GM12878 (cell line): ENCODE measurements around the gene KRTAP5-6. TPM values are rescaled to one million over a fixed set of nuclear protein-coding genes. Genes with fewer than 3 reads are reported as not detected.

Experiments
- ATAC-seq: fragments of 200-7000 bp; cut with Tn5 transposase; 3 replicates; pipeline ENCODE4 v1.9.1; 2020; ENCODE audit warnings: mild to moderate bottlenecking, moderate library complexity
- BruUV-seq: library from RNA; stranded (reverse); fragments of 400-500 nt; replicated peaks from 2 replicates; lab custom pipeline; 2021; lab: Mats Ljungman, UMichigan
- CTCF ChIA-PET: fragments of 300-600 bp; sonication (Branson Sonifier 250); formaldehyde crosslinking; extraction: SDS; loops from one replicate; lab custom pipeline; 2021; ENCODE audit warnings: inconsistent platforms; lab: Yijun Ruan, JAX
- POLR2A ChIA-PET: fragments of 350-600 bp; formaldehyde crosslinking; extraction: SDS; loops from one replicate; lab custom pipeline; 2021; ENCODE audit warnings: inconsistent platforms; lab: Charles Lee
- RAD21 ChIA-PET: fragments of 300-600 bp; sonication (Branson Sonifier 250); formaldehyde crosslinking; loops from one replicate; lab custom pipeline; 2023; ENCODE audit warnings: antibody characterized with exemption; ENCODE audit not compliant: unreplicated experiment; lab: Charles Lee
- SMC1A ChIA-PET: fragments of 300-600 bp; sonication (Branson Sonifier 250); formaldehyde crosslinking; loops from one replicate; lab custom pipeline; 2023; ENCODE audit not compliant: unreplicated experiment, uncharacterized antibody; lab: Charles Lee
- DNase-seq: peaks from one replicate; pipeline ENCODE4 v3.0.0-alpha.2; 2011; ENCODE audit warnings: low read depth, low spot score
- FAIRE-seq: peaks from 3 replicates; lab custom pipeline; 2011; peaks lifted over from hg19 to GRCh38; lab: Jason Lieb, UNC
- H2AFZ ChIP-seq: 2 replicates; pipeline ENCODE4 v1.6.0; 2011; ENCODE audit warnings: low read depth, low read length, control low read depth; ENCODE audit not compliant: control insufficient read depth
- H3K27ac ChIP-seq: 2 replicates; pipeline ENCODE4 v1.5.1; 2011; ENCODE audit warnings: control low read depth; ENCODE audit not compliant: control insufficient read depth, insufficient read depth
- H3K27me3 ChIP-seq, 2 experiments: replicated peaks in 1 of 2; 2 replicates each; pipeline versions ENCODE4 v1.6.0 to v1.6.1; 2011; ENCODE audit warnings: low read length in 1 of 2; ENCODE audit not compliant: control insufficient read depth in 2 of 2, insufficient read depth in 2 of 2
- H3K36me3 ChIP-seq, 2 experiments: 2 replicates each; pipeline ENCODE4 v1.5.1; 2011; ENCODE audit warnings: low read length in 1 of 2; ENCODE audit not compliant: control insufficient read depth in 2 of 2, insufficient read depth in 2 of 2
- H3K4me1 ChIP-seq: 2 replicates; pipeline ENCODE4 v1.6.1; 2011; ENCODE audit warnings: mild to moderate bottlenecking, low read length, moderate library complexity, mixed read lengths; ENCODE audit not compliant: control insufficient read depth, insufficient read depth
- H3K4me2 ChIP-seq: 2 replicates; pipeline ENCODE4 v1.6.0; 2011; ENCODE audit warnings: control low read depth; ENCODE audit not compliant: control insufficient read depth, insufficient read depth
- H3K4me3 ChIP-seq: fragments of 200-600 bp; sonication (generic); 2 replicates; pipeline ENCODE4 v1.5.1; 2016
- H3K79me2 ChIP-seq: 2 replicates; pipeline ENCODE4 v1.6.0; 2011; ENCODE audit warnings: low read length; ENCODE audit not compliant: control insufficient read depth, insufficient read depth
- H3K9ac ChIP-seq: 2 replicates; pipeline ENCODE4 v1.8.0; 2011; ENCODE audit warnings: low read length, control low read depth, mixed read lengths; ENCODE audit not compliant: control insufficient read depth, insufficient read depth
- H3K9me3 ChIP-seq: replicated peaks from 3 replicates; pipeline ENCODE4 v1.5.1; 2011; ENCODE audit warnings: mild to moderate bottlenecking, low read length; ENCODE audit not compliant: control insufficient read depth, insufficient read depth
- H4K20me1 ChIP-seq: 2 replicates; pipeline ENCODE4 v1.6.0; 2011; ENCODE audit not compliant: control insufficient read depth, insufficient read depth
- FOXM1 ChIP-seq: IDR thresholded peaks from 2 replicates; pipeline ENCODE4 v1.6.1; 2012; ENCODE audit warnings: low read depth, mild to moderate bottlenecking, inconsistent platforms, low read length, moderate library complexity
- IRF4 ChIP-seq: IDR thresholded peaks from 2 replicates; pipeline ENCODE4 v1.6.1; 2011; ENCODE audit warnings: low read depth, low read length
- ZNF217 ChIP-seq: fragments of 450-650 bp; IDR thresholded peaks from 2 replicates; pipeline ENCODE4 v1.6.1; 2017; ENCODE audit warnings: antibody characterized with exemption, mild to moderate bottlenecking
- WGBS: methylation state at CpG from one replicate; pipeline ENCODE4 v1.1.6; 2016; ENCODE audit warnings: low lambda C conversion rate; ENCODE audit not compliant: insufficient replicate concordance, insufficient coverage; ENCODE audit errors: missing lambda C conversion rate; 5-methylcytosine and 5-hydroxymethylcytosine counted together
- in situ Hi-C: fragments of 300-500 bp; cut with MboI; formaldehyde crosslinking; loops from 9 replicates; pipeline ENCODE4 v1.14.3; 2018; ENCODE audit warnings: mixed read lengths
- intact Hi-C: fragments of 100-400 bp; cut with micrococcal nuclease; formaldehyde crosslinking; loops from one replicate; pipeline ENCODE4 v1.14.2; 2022; ENCODE audit not compliant: unreplicated experiment
- polyA plus RNA-seq, 11 experiments: library from polyadenylated mRNA; depleted of rRNA in 4 of 11; unstranded in 6 of 11; stranded (reverse) in 5 of 11; fragments of >200 nt; fragmentation: Nextera tagmentation in 4 of 11; fragmentation: Illumina TruSeq in 1 of 11; extraction: Ambion mirVana in 4 of 11; extraction: Trizol in 1 of 11; gene quantifications; 1 replicate in 1 of 11; 2 replicates in 10 of 11; pipeline versions ENCODE4 v1.2.1 to v1.2.3, GENCODE V29; 2011 to 2016; ENCODE audit warnings: inconsistent platforms in 2 of 11, missing spikeins in 2 of 11, low read depth in 1 of 11
- total RNA-seq, 4 experiments: library from RNA; depleted of rRNA in 3 of 4; stranded (reverse); fragments of >200 nt in 3 of 4; fragmentation: Illumina TruSeq in 1 of 4; extraction: Trizol in 1 of 4; gene quantifications; 2 replicates each; pipeline versions ENCODE4 v1.2.1 to v1.2.3, GENCODE V29; 2013 to 2021
- TF ChIP-seq, protein P1 (sequence below): fragments of 450-650 bp; conservative IDR thresholded peaks from 2 replicates; pipeline ENCODE4 v1.6.1; 2017; ENCODE audit warnings: mild to moderate bottlenecking, moderate library complexity

The KRTAP5-6 gene
- total and polyA plus RNA-seq, 10 of the 15 experiments (the other 5 are each of a cell fraction or from before 2014, with no cell fraction given): not detected

DNA sequence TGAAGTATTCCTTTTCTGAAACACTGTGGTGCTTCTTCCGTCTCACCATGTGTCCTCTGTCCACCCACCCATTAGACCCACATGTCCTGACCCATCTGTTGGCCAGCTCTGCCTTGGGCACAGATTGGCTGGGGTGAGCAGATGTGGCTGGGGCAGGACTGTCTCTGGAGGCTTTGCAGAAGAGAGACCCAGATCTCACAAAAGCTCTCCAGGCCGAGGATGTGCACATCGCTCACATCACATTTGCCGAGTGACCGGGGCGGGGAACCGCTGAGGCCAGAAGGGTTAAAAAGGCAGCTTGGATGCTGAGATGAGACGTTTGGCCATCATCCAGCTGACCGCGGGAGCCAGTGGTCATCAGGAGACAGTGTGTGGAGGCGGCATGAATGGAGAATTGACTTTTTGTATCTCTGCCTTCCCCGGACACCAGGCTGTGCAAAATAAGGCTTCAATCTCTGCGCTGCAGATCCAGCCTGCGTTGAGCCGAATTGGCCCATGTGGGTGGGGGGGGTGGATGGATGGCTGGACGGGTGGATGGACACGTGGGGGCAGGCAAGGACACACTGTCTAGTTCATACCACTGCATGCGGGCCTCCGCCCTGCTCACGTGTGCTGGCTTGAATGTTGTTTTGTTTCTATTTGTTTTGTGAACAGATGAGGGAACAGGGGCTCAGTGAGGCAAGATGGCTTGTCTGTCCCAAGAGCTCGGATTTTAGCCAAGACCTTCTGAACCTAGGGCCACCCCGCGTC lies 47.3 kb downstream of the KRTAP5-6 start:
- ATAC-seq: no peak
- no peaks in the 10 kb centered on the region for H3K4me1 ChIP-seq
- BruUV-seq: no TSS peak
- no peaks in the 10 kb centered on the region; the same call in 2 of the 3 replicates for H3K9me3 ChIP-seq
- intact Hi-C loops: no loop called here
- ChIA-PET CTCF (no interaction called here), RAD21 (no interaction called here), POLR2A (no interaction called here), SMC1A (no interaction called here)
- H3K4me3 ChIP-seq: no peak overlapping the region
- H3K4me2 ChIP-seq: no peak overlapping the region
- H3K27me3 ChIP-seq: no peaks in the 10 kb centered on the region; a peak in 1 of 4 replicates
- no peak overlapping the region for H3K9ac ChIP-seq
- DNase-seq: no peak
- FAIRE-seq: no peak
- no peaks in the 10 kb centered on the region for H3K36me3 ChIP-seq
- H4K20me1 ChIP-seq: no peaks in the 10 kb centered on the region
- no peak overlapping the region for H2AFZ ChIP-seq
- TF ChIP-seq FOXM1 (no peak), IRF4 (no peak), ZNF217 (no peak)
- TF ChIP-seq, protein P1, sequence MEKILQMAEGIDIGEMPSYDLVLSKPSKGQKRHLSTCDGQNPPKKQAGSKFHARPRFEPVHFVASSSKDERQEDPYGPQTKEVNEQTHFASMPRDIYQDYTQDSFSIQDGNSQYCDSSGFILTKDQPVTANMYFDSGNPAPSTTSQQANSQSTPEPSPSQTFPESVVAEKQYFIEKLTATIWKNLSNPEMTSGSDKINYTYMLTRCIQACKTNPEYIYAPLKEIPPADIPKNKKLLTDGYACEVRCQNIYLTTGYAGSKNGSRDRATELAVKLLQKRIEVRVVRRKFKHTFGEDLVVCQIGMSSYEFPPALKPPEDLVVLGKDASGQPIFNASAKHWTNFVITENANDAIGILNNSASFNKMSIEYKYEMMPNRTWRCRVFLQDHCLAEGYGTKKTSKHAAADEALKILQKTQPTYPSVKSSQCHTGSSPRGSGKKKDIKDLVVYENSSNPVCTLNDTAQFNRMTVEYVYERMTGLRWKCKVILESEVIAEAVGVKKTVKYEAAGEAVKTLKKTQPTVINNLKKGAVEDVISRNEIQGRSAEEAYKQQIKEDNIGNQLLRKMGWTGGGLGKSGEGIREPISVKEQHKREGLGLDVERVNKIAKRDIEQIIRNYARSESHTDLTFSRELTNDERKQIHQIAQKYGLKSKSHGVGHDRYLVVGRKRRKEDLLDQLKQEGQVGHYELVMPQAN: no peak
- 76% methylated on average over 23 of the region's 23 CpGs for WGBS
- no peak overlapping the region for H3K27ac ChIP-seq
- H3K79me2 ChIP-seq: no peaks in the 10 kb centered on the region
- in situ Hi-C loops: no loop called here
